Hepatocyte (in vitro differentiated cells): Measurements from ENCODE around the gene AMOTL1. TPM values are rescaled to one million over a fixed set of nuclear protein-coding genes. Genes with fewer than 3 reads are reported as not detected.
A peak's percentile ranks its signal among the peaks of the same experiment; 100 is the strongest.

ENCODE experiments used
- DNase-seq: peaks from one replicate; pipeline ENCODE4 v3.0.0-alpha.2; 2016; ENCODE audit warnings: low spot score
- H2AFZ ChIP-seq: fragments of 200-600 bp; sonication (generic); 2 replicates; pipeline ENCODE4 v1.6.0; 2016; ENCODE audit warnings: antibody characterized with exemption, mild to moderate bottlenecking
- H3K27ac ChIP-seq: fragments of 200-600 bp; sonication (generic); 2 replicates; pipeline ENCODE4 v1.5.1; 2016; ENCODE audit warnings: mild to moderate bottlenecking
- H3K27me3 ChIP-seq: fragments of 200-600 bp; sonication (generic); 2 replicates; pipeline ENCODE4 v1.6.1; 2016
- H3K36me3 ChIP-seq: fragments of 200-600 bp; sonication (generic); replicated peaks from 2 replicates; pipeline ENCODE4 v1.5.1; 2016; ENCODE audit warnings: low read depth; ENCODE audit not compliant: insufficient read depth
- H3K4me1 ChIP-seq: fragments of 200-600 bp; sonication (generic); 2 replicates; pipeline ENCODE4 v1.5.1; 2016; ENCODE audit warnings: mild to moderate bottlenecking, moderate library complexity; ENCODE audit not compliant: insufficient read depth
- H3K4me2 ChIP-seq: fragments of 200-600 bp; sonication (generic); 2 replicates; pipeline ENCODE4 v1.6.0; 2016
- H3K4me3 ChIP-seq: fragments of 200-600 bp; sonication (generic); 2 replicates; pipeline ENCODE4 v1.5.1; 2016; ENCODE audit warnings: mild to moderate bottlenecking
- H3K79me2 ChIP-seq: fragments of 200-600 bp; sonication (generic); 2 replicates; pipeline ENCODE4 v1.6.0; 2017; ENCODE audit warnings: mild to moderate bottlenecking
- H3K9me2 ChIP-seq: fragments of 200-600 bp; sonication (generic); replicated peaks from 2 replicates; pipeline ENCODE4 v1.6.0; 2017; ENCODE audit warnings: mild to moderate bottlenecking; ENCODE audit not compliant: insufficient read depth
- H3K9me3 ChIP-seq: fragments of 200-600 bp; sonication (generic); 2 replicates; pipeline ENCODE4 v1.5.1; 2016; ENCODE audit warnings: low read depth, mild to moderate bottlenecking
- H4K20me1 ChIP-seq: fragments of 200-600 bp; sonication (generic); 2 replicates; pipeline ENCODE4 v1.6.0; 2016; ENCODE audit warnings: mild to moderate bottlenecking; ENCODE audit not compliant: insufficient read depth, poor library complexity, severe bottlenecking
- EZH2 ChIP-seq: fragments of 200-600 bp; sonication (generic); IDR thresholded peaks from 2 replicates; pipeline ENCODE4 v1.6.1; 2016; ENCODE audit warnings: antibody characterized with exemption, mild to moderate bottlenecking, borderline replicate concordance
- EZH2phosphoT487 ChIP-seq: fragments of 200-600 bp; sonication (generic); IDR thresholded peaks from one replicate; pipeline ENCODE4 v1.6.1; 2018; ENCODE audit warnings: antibody characterized with exemption, mild to moderate bottlenecking, low read depth, moderate library complexity; ENCODE audit not compliant: unreplicated experiment, severe bottlenecking
- WGBS: methylation state at CpG from one replicate; pipeline ENCODE4 v1.1.6; 2016; ENCODE audit warnings: low lambda C conversion rate; ENCODE audit errors: missing lambda C conversion rate; 5-methylcytosine and 5-hydroxymethylcytosine counted together
- polyA plus RNA-seq: library from polyadenylated mRNA; unstranded; fragments of >200 nt; fragmentation: Nextera tagmentation; extraction: Ambion mirVana; gene quantifications from 2 replicates; pipeline ENCODE4 v1.2.1, GENCODE V29; 2016
- total RNA-seq: library from RNA; depleted of rRNA; stranded (reverse); fragments of >200 nt; gene quantifications from 2 replicates; pipeline ENCODE4 v1.2.3, GENCODE V29; 2014
- TF ChIP-seq, protein P1 (sequence below): fragments of 200-600 bp; sonication (generic); IDR thresholded peaks from 2 replicates; pipeline ENCODE4 v1.5.1; 2016; ENCODE audit warnings: antibody characterized with exemption, mild to moderate bottlenecking; ENCODE audit not compliant: poor library complexity

The AMOTL1 gene
- total and polyA plus RNA-seq, 2 experiments from 2014 or later: 23.8 to 57.7 TPM

DNA sequence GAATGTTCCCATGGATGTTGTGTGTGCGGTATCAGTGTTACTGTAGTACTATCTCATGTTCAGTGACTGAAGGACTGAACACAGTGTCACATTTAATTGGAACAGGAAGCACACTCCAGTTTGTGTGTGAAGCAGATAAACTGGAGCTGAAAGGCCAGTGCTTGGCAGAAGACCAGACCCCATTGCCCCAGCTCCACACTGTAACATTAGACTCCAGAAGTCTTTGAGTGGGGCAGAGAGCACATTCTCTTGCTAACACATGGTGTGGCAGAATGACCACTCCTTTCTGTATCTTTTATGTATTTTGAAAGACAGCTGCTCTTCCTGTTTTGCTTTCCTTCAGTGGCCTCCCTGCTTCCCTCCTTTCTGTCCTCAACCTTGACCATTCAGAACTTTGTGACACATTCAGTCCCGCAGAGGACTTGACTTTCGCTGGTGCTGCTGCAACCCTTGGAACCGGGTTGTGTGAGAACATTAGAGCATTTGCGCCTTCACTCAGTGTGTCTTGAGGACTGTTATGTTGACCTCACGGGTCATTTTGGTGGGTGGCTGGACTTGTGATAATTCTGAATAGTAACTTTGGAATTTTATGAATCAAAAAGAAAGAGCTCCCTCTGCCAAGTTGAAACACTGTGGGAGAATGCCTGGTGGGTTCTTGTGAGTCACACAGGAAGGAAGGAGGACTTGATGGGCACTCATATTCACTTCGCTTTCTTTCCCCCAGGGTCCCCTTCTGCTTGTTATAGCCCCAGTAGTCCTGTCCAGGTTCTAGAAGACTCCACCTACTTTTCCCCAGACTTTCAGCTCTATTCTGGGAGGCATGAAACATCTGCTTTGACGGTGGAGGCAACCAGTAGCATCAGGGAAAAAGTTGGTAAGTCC is 26.4 kb downstream of the AMOTL1 start:
- Histone ChIP-seq H3K79me2 (peaks cover 98% of the 10 kb centered on the region), H3K36me3 (no peaks in the 10 kb centered on the region), H3K9me2 (no peaks in the 10 kb centered on the region), H3K4me2 (peak overlapping the region; percentile 31), H3K9me3 (no peaks in the 10 kb centered on the region), H2AFZ (no peak overlapping the region), H3K27ac (peak overlapping the region; percentile 69), H4K20me1 (peaks cover 69% of the 10 kb centered on the region), H3K4me3 (no peak overlapping the region), H3K27me3 (no peaks in the 10 kb centered on the region), H3K4me1 (peaks cover 41% of the 10 kb centered on the region)
- no peak for DNase-seq
- 85% methylated on average over 8 of the region's 8 CpGs for WGBS
- no peak for TF ChIP-seq EZH2phosphoT487
- TF ChIP-seq EZH2: no peak

- Histone ChIP-seq H3K79me2 (peaks cover 95% of the 10 kb centered on the region), H2AFZ (no peak overlapping the region), H3K9me2 (no peaks in the 10 kb centered on the region), H3K36me3 (no peaks in the 10 kb centered on the region), H4K20me1 (peaks cover 58% of the 10 kb centered on the region), H3K4me1 (peaks cover 30% of the 10 kb centered on the region), H3K27ac (peak overlapping the region; percentile 69), H3K9me3 (no peaks in the 10 kb centered on the region), H3K4me3 (no peak overlapping the region), H3K4me2 (no peak overlapping the region), H3K27me3 (no peaks in the 10 kb centered on the region)
- TF ChIP-seq EZH2 (no peak), EZH2phosphoT487 (no peak)
- TF ChIP-seq, protein P1, sequence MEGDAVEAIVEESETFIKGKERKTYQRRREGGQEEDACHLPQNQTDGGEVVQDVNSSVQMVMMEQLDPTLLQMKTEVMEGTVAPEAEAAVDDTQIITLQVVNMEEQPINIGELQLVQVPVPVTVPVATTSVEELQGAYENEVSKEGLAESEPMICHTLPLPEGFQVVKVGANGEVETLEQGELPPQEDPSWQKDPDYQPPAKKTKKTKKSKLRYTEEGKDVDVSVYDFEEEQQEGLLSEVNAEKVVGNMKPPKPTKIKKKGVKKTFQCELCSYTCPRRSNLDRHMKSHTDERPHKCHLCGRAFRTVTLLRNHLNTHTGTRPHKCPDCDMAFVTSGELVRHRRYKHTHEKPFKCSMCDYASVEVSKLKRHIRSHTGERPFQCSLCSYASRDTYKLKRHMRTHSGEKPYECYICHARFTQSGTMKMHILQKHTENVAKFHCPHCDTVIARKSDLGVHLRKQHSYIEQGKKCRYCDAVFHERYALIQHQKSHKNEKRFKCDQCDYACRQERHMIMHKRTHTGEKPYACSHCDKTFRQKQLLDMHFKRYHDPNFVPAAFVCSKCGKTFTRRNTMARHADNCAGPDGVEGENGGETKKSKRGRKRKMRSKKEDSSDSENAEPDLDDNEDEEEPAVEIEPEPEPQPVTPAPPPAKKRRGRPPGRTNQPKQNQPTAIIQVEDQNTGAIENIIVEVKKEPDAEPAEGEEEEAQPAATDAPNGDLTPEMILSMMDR: no peak
- WGBS: 82% methylated on average over 3 of the region's 3 CpGs
- no peak for DNase-seq
Measured at GRCh38 chr11:94795476-94796189, 27.5 kb downstream of the AMOTL1 start.

- Histone ChIP-seq H2AFZ (no peak overlapping the region), H3K4me2 (no peak overlapping the region), H3K9me2 (no peaks in the 10 kb centered on the region), H3K36me3 (no peaks in the 10 kb centered on the region), H4K20me1 (peaks cover 53% of the 10 kb centered on the region), H3K79me2 (peaks cover 95% of the 10 kb centered on the region), H3K9me3 (no peaks in the 10 kb centered on the region), H3K4me1 (peaks cover 24% of the 10 kb centered on the region), H3K27ac (no peak overlapping the region), H3K4me3 (no peak overlapping the region), H3K27me3 (no peaks in the 10 kb centered on the region)
- no peak for DNase-seq
- 90% methylated on average over 2 of the region's 2 CpGs for WGBS
- TF ChIP-seq, protein P1: no peak
- TF ChIP-seq EZH2: no peak
- TF ChIP-seq EZH2phosphoT487: no peak
Measured at GRCh38 chr11:94796190-94796580, 28.0 kb downstream of the AMOTL1 start.

DNA sequence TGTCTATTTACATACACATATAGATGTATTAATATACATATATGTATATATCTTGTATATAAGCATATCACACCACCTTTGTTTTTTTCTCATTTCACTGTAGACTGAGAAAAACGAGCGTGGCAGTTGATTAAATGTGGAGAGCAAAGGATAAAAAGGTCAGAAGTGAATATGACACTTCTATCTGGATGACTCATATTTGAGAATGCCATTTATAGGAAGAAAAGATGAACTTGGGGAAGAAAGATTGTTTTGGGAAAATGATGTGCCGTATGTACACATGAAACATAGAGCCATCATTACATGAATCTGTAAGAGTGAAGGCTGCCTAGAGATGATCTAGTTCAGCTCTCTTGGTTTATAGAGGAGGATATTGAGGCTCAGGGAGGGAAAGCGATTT is 28.7 kb downstream of the AMOTL1 start:
- H3K4me2 ChIP-seq: no peak overlapping the region
- H3K9me2 ChIP-seq: no peaks in the 10 kb centered on the region
- no peaks in the 10 kb centered on the region for H3K9me3 ChIP-seq
- H3K4me1 ChIP-seq: peaks cover 19% of the 10 kb centered on the region
- 92% methylated on average over 4 of the region's 4 CpGs for WGBS
- no peak overlapping the region for H3K4me3 ChIP-seq
- DNase-seq: no peak
- H3K27ac ChIP-seq: no peak overlapping the region
- H3K36me3 ChIP-seq: no peaks in the 10 kb centered on the region
- TF ChIP-seq EZH2phosphoT487: no peak
- TF ChIP-seq, protein P1: no peak
- no peak for TF ChIP-seq EZH2
- peaks cover 47% of the 10 kb centered on the region for H4K20me1 ChIP-seq
- H2AFZ ChIP-seq: no peak overlapping the region
- peaks cover 95% of the 10 kb centered on the region for H3K79me2 ChIP-seq
- no peaks in the 10 kb centered on the region for H3K27me3 ChIP-seq
